ENCODE results near the gene RNF31.

Gene RNF31

GRCh38 chr14:24181371-24182077, 34.2 kb downstream of the RNF31 start:
- Histone ChIP-seq H3K4me2 (ENCODE audit: low read length) (no peak overlapping the region), H3K4me3 (ENCODE audit: low read length) (no peak overlapping the region), H3K9me3 (replicated peaks; ENCODE audit: low read length) (no peaks in the 10 kb centered on the region), H3K9ac (ENCODE audit: low read depth, low read length) (no peak overlapping the region), H3K4me1 (ENCODE audit: control insufficient read depth, insufficient read depth, low read length) (peaks cover 14% of the 10 kb centered on the region), H3K36me3 (ENCODE audit: insufficient read depth, low read length) (peaks cover 80% of the 10 kb centered on the region), H3K27me3 (ENCODE audit: control insufficient read depth, insufficient read depth, low read length) (no peaks in the 10 kb centered on the region)

DNA sequence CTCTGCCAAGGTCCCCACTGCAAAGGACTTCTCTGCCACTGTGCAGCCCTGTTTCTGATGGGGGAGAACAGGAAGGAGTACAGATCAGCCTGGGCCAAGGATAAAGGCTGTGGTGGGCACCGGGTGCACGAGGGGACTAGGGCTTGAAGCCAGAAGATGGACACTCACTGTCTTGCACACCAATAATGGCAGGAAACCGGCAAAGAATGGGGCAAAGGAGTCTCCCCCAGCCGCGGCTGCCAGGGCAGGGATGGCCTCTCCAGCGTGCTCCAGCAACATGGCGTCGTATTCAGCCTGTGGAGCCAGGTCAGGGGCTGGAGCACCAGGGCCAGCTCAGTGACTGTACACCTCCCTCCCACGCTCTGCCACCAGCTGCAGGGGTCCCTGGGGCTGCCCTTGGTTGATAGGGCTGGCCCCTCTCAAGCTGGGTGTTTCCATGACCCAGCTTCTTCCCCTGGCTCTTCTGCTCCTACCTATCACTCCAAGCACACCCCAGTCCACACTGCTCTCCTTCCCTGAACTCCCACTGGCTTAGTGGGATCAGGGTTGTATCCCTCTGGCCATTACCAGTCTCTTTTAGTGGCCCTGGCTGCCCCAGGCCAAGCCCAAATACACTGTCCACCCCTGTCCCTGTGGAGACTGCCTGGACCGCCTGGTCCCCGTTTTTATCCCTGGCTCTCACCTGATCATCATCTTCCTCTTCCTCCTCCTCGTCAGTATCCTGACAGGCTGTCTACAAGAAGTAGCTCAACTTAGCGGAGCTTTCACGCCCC, 35.0 kb downstream of the RNF31 start:
- Histone ChIP-seq H3K36me3 (ENCODE audit: insufficient read depth, low read length) (peaks cover 86% of the 10 kb centered on the region), H3K27me3 (ENCODE audit: control insufficient read depth, insufficient read depth, low read length) (no peaks in the 10 kb centered on the region), H3K4me3 (ENCODE audit: low read length) (no peak overlapping the region), H3K4me1 (ENCODE audit: control insufficient read depth, insufficient read depth, low read length) (peaks cover 14% of the 10 kb centered on the region), H3K9me3 (replicated peaks; ENCODE audit: low read length) (no peaks in the 10 kb centered on the region), H3K9ac (ENCODE audit: low read depth, low read length) (no peak overlapping the region), H3K4me2 (ENCODE audit: low read length) (no peak overlapping the region)

DNA sequence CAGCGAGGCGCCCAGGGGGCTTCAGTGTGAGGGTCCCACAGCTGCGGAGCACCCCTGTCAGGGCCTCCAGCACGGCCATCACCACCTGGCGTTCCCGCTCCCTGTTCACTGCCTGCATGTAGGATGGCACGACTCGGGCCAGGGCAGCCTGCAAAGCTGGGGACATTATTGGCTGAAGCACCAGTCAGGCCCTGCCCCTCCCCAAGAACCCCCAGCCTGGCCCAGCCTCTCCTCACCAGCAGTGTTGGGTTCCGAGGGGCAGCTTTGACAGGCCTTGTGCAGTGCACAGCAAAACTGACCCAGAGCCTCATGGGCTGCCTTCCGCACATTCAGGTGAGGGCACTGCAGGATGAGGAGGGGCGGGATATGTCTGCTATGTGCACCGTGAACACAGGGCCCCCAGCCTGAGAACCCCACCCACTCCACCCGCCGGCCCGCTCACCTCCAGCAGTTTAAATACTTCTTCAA, 35.8 kb downstream of the RNF31 start:
- Histone ChIP-seq H3K4me1 (ENCODE audit: control insufficient read depth, insufficient read depth, low read length) (peaks cover 22% of the 10 kb centered on the region), H3K9me3 (replicated peaks; ENCODE audit: low read length) (no peaks in the 10 kb centered on the region), H3K27me3 (ENCODE audit: control insufficient read depth, insufficient read depth, low read length) (no peaks in the 10 kb centered on the region), H3K4me3 (ENCODE audit: low read length) (no peak overlapping the region), H3K4me2 (ENCODE audit: low read length) (no peak overlapping the region), H3K9ac (ENCODE audit: low read depth, low read length) (no peak overlapping the region), H3K36me3 (ENCODE audit: insufficient read depth, low read length) (peaks cover 81% of the 10 kb centered on the region)

DNA sequence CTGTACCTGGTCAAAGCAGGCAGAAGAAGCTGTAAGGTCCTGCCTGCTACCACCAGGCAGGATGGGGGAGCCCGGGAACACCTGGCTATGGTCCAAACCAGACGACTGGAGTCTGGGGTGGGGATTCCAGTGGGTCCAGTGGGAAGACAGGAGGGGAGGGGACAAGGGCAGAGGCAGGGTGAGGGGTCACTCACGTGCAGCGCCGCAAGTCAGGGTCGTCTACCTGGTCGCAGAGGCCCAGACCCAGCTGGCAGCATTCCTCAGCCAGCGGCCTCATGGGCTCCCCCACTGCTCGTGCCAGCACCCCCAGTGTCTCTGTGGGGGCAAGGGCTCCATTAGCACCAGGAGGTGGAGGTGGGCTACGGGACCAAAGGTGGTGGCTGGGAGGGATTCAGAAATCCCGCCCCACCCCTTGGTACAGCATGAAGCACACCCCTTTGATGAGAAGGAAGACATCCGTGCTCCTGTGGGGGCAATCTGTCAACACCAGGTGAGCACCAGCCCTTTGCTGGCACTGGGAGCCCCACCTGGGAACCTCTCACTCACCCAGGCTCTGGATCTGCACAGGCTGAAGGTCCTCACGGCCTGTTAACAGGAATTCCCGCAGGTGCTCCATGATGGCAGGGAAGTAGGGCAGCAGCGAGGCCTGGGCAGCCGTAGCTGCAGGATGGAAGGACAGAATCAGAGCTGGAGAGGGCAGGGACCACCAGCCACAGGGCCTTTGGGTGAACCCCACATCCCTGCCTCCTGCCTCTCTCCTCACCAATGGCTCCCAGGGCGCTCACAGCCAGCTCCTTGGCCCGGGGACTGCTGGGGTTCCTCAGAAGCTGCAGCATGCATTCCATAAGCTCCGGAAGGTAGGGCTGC, 37.0 kb downstream of the RNF31 start:
- H3K4me1 ChIP-seq (ENCODE audit: control insufficient read depth, insufficient read depth, low read length) = peaks cover 29% of the 10 kb centered on the region
- no peak overlapping the region for H3K9ac ChIP-seq (ENCODE audit: low read depth, low read length)
- H3K9me3 ChIP-seq (replicated peaks; ENCODE audit: low read length) = no peaks in the 10 kb centered on the region
- no peak overlapping the region for H3K4me3 ChIP-seq (ENCODE audit: low read length)
- no peak overlapping the region for H3K4me2 ChIP-seq (ENCODE audit: low read length)
- H3K27me3 ChIP-seq (ENCODE audit: control insufficient read depth, insufficient read depth, low read length) = no peaks in the 10 kb centered on the region
- H3K36me3 ChIP-seq (ENCODE audit: insufficient read depth, low read length) = peaks cover 68% of the 10 kb centered on the region

- Histone ChIP-seq H3K4me3 (ENCODE audit: low read length) (no peak overlapping the region), H3K4me2 (ENCODE audit: low read length) (no peak overlapping the region), H3K9me3 (replicated peaks; ENCODE audit: low read length) (no peaks in the 10 kb centered on the region), H3K9ac (ENCODE audit: low read depth, low read length) (no peak overlapping the region), H3K36me3 (ENCODE audit: insufficient read depth, low read length) (peaks cover 64% of the 10 kb centered on the region), H3K27me3 (ENCODE audit: control insufficient read depth, insufficient read depth, low read length) (no peaks in the 10 kb centered on the region), H3K4me1 (ENCODE audit: control insufficient read depth, insufficient read depth, low read length) (peaks cover 22% of the 10 kb centered on the region)
Measured at GRCh38 chr14:24185026-24185425, 37.7 kb downstream of the RNF31 start.

DNA sequence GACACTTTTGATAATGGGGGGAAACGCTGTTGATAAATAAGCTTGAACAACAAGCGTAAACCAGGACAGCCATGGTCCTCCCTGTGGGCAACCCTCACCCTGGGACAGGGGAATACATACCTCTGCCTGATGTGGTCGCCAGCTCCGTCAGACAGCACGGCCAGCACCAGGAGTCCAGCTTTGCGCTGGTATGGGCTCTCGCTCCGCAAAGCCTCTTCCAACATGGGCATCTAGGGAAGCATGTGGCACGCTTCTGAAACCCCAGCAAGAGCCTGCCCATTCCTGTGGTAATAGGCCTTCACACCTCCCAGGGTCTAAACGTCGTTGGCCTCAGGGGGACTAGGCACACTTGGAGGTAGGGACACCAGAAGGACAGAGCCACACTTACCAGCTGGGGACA, 38.4 kb downstream of the RNF31 start:
- Histone ChIP-seq H3K27me3 (ENCODE audit: control insufficient read depth, insufficient read depth, low read length) (no peaks in the 10 kb centered on the region), H3K4me1 (ENCODE audit: control insufficient read depth, insufficient read depth, low read length) (peaks cover 15% of the 10 kb centered on the region), H3K4me2 (ENCODE audit: low read length) (no peak overlapping the region), H3K36me3 (ENCODE audit: insufficient read depth, low read length) (peaks cover 61% of the 10 kb centered on the region), H3K4me3 (ENCODE audit: low read length) (no peak overlapping the region), H3K9me3 (replicated peaks; ENCODE audit: low read length) (no peaks in the 10 kb centered on the region), H3K9ac (ENCODE audit: low read depth, low read length) (no peak overlapping the region)

- peaks cover 15% of the 10 kb centered on the region for H3K4me1 ChIP-seq (ENCODE audit: control insufficient read depth, insufficient read depth, low read length)
- peaks cover 52% of the 10 kb centered on the region for H3K36me3 ChIP-seq (ENCODE audit: insufficient read depth, low read length)
- H3K4me2 ChIP-seq (ENCODE audit: low read length) = peak overlapping the region; percentile 96
- H3K4me3 ChIP-seq (ENCODE audit: low read length) = peak overlapping the region; percentile 82
- no peaks in the 10 kb centered on the region for H3K27me3 ChIP-seq (ENCODE audit: control insufficient read depth, insufficient read depth, low read length)
- no peaks in the 10 kb centered on the region for H3K9me3 ChIP-seq (replicated peaks; ENCODE audit: low read length)
- H3K9ac ChIP-seq (ENCODE audit: low read depth, low read length) = peak overlapping the region; percentile 84
Measured at GRCh38 chr14:24186831-24187538, 39.7 kb downstream of the RNF31 start.

GRCh38 chr14:24187539-24187915, 40.2 kb downstream of the RNF31 start:
- Histone ChIP-seq H3K4me2 (ENCODE audit: low read length) (peak overlapping the region; percentile 96), H3K4me1 (ENCODE audit: control insufficient read depth, insufficient read depth, low read length) (peaks cover 15% of the 10 kb centered on the region), H3K4me3 (ENCODE audit: low read length) (peak overlapping the region; percentile 82), H3K27me3 (ENCODE audit: control insufficient read depth, insufficient read depth, low read length) (no peaks in the 10 kb centered on the region), H3K9me3 (replicated peaks; ENCODE audit: low read length) (no peaks in the 10 kb centered on the region), H3K9ac (ENCODE audit: low read depth, low read length) (peak overlapping the region; percentile 84), H3K36me3 (ENCODE audit: insufficient read depth, low read length) (peaks cover 51% of the 10 kb centered on the region)

GRCh38 chr14:24188251-24189058, 41.2 kb downstream of the RNF31 start, which contains the start of gene IPO4:
Gene IPO4, minus strand, starts transcription at chr14:24188816. Its CDS starts 29 bp downstream, at chr14:24188787.
- Histone ChIP-seq H3K4me2 (ENCODE audit: low read length) (peak within 1 kb of the TSS; percentile 96), H3K4me3 (ENCODE audit: low read length) (peak within 1 kb of the TSS; percentile 82), H3K27me3 (ENCODE audit: control insufficient read depth, insufficient read depth, low read length) (no peaks in the 10 kb centered on the region), H3K9me3 (replicated peaks; ENCODE audit: low read length) (no peaks in the 10 kb centered on the region), H3K36me3 (ENCODE audit: insufficient read depth, low read length) (peaks cover 52% of the 10 kb centered on the region), H3K9ac (ENCODE audit: low read depth, low read length) (peak within 1 kb of the TSS; percentile 84), H3K4me1 (ENCODE audit: control insufficient read depth, insufficient read depth, low read length) (peaks cover 15% of the 10 kb centered on the region)

GRCh38 chr14:24189059-24189375, 41.7 kb downstream of the RNF31 start:
- Histone ChIP-seq H3K4me3 (ENCODE audit: low read length) (no peak overlapping the region), H3K4me1 (ENCODE audit: control insufficient read depth, insufficient read depth, low read length) (peaks cover 17% of the 10 kb centered on the region), H3K4me2 (ENCODE audit: low read length) (peak overlapping the region; percentile 96), H3K9ac (ENCODE audit: low read depth, low read length) (peak overlapping the region; percentile 35), H3K36me3 (ENCODE audit: insufficient read depth, low read length) (peaks cover 49% of the 10 kb centered on the region), H3K27me3 (ENCODE audit: control insufficient read depth, insufficient read depth, low read length) (no peaks in the 10 kb centered on the region), H3K9me3 (replicated peaks; ENCODE audit: low read length) (no peaks in the 10 kb centered on the region)
